Gastroesophageal sphincter (tissue), 4 donors: Measurements from ENCODE around the gene TMEM45A. TPM values are rescaled to one million over a fixed set of nuclear protein-coding genes. Genes with fewer than 3 reads are reported as not detected.
"Not testable (repeated sequence)": the region's sequence is repeated elsewhere in the genome, so short reads cannot be mapped to it uniquely, and the experiment has no call there.

Source experiments
- ATAC-seq: fragments of 150-250 bp; one replicate; pipeline ENCODE4 v1.9.1; 2016; ENCODE audit warnings: mild to moderate bottlenecking, moderate library complexity
- H3K27ac ChIP-seq, 4 donors: fragments of 200-600 bp; sonication (generic) in 3 of 4; 1 replicate in 3 of 4; 2 replicates in 1 of 4; pipeline ENCODE4 v1.5.1; 2016 to 2019
- H3K27me3 ChIP-seq: fragments of 200-600 bp; sonication (generic); one replicate; pipeline ENCODE4 v1.5.1; 2019
- H3K36me3 ChIP-seq, 2 donors: fragments of 200-600 bp; sonication (generic); one replicate each; pipeline ENCODE4 v1.5.1; 2019; ENCODE audit warnings: control low read depth in 1 of 2
- H3K4me1 ChIP-seq, 3 donors: fragments of 200-600 bp; sonication (generic); 1 replicate in 2 of 3; 2 replicates in 1 of 3; pipeline ENCODE4 v1.5.1; 2016 to 2019; ENCODE audit warnings: control low read depth in 2 of 3
- H3K4me3 ChIP-seq, 2 donors: fragments of 200-600 bp; sonication (generic); one replicate each; pipeline ENCODE4 v1.5.1; 2019; ENCODE audit warnings: mild to moderate bottlenecking in 1 of 2, moderate library complexity in 1 of 2
- H3K9me3 ChIP-seq, 3 donors: fragments of 200-600 bp; sonication (generic); one replicate each; pipeline ENCODE4 v1.5.1; 2017 to 2019; ENCODE audit warnings: control low read depth in 2 of 3
- EP300 ChIP-seq: sonication (generic); formaldehyde crosslinking; IDR thresholded peaks from one replicate; pipeline ENCODE4 v1.6.1; 2017; ENCODE audit warnings: antibody characterized with exemption, mild to moderate bottlenecking
- POLR2A ChIP-seq, 2 donors: fragments of 450-650 bp; IDR thresholded peaks; one replicate each; pipeline ENCODE4 v1.6.1; 2017; ENCODE audit warnings: antibody characterized with exemption in 2 of 2, mild to moderate bottlenecking in 2 of 2, moderate library complexity in 1 of 2
- POLR2AphosphoS5 ChIP-seq: sonication (generic); formaldehyde crosslinking; IDR thresholded peaks from one replicate; pipeline ENCODE4 v1.6.1; 2017; ENCODE audit warnings: antibody characterized with exemption
- WGBS, 2 donors: methylation state at CpG; one replicate each; pipeline ENCODE4 v1.1.5; 2018; ENCODE audit warnings: low coverage in 1 of 2; 5-methylcytosine and 5-hydroxymethylcytosine counted together
- total RNA-seq, 4 donors: library from RNA; depleted of rRNA; stranded (reverse); fragments of >200 nt; gene quantifications; one replicate each; pipeline ENCODE4 v1.1.0, GENCODE V29; 2016
- TF ChIP-seq, protein P1 (sequence below), 4 experiments: fragments of 200-600 bp in 2 of 4; fragments of 450-650 bp in 2 of 4; sonication (generic) in 1 of 4; IDR thresholded peaks; one replicate each; pipeline ENCODE4 v1.5.1; 2017 to 2019; ENCODE audit warnings: antibody characterized with exemption in 4 of 4, mild to moderate bottlenecking in 2 of 4, moderate library complexity in 2 of 4

Gene TMEM45A
- total RNA-seq, 4 donors from 2014 or later, result 8.9 to 18.4 (median 17.6) TPM

DNA sequence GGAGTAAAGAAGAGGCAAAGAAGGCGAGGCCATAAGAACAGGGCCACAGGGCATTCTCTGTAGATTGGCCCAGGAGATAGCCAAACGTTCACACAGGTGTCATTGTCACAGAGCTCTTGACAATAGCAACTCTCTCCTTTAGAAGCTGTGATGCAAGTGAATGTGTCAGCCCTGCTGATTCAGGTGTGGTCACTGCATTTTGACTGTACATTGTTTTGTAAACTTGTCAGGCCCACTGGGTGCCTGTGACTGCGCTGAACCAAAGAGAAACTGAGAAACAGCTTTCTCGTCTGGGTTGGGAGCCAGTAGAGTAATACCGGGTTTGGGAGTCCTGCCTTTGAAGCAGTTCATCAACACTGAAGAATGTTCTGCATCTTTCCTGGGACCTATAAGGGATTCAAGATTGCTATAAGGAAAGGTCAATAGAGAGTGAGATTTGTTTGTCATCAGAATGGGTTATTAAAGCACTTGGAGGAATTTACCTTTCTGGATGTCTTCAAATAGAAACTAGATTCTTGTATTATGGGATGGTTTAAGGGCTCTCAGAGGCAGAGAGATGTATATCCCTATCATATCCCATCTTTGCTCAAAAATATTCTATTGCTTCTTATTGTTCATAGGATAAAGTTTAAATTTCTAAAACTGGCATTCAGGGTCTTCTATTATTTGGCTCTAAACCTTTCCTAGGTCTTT, 45.4 kb downstream of the TMEM45A start:
- Histone ChIP-seq H3K9me3 (no peaks in the 10 kb centered on the region), H3K4me3 (no peak overlapping the region), H3K4me1 (no peaks in the 10 kb centered on the region), H3K27ac (no peak overlapping the region), H3K27me3 (no peaks in the 10 kb centered on the region), H3K36me3 (no peaks in the 10 kb centered on the region)
- no peak for ATAC-seq
- WGBS, 2 donors, result 91 to 95% methylated on average over 3 to 5 of the region's 5 CpGs
- no peak for TF ChIP-seq POLR2A (IDR thresholded peaks at IDR 0.05)
- TF ChIP-seq, protein P1, sequence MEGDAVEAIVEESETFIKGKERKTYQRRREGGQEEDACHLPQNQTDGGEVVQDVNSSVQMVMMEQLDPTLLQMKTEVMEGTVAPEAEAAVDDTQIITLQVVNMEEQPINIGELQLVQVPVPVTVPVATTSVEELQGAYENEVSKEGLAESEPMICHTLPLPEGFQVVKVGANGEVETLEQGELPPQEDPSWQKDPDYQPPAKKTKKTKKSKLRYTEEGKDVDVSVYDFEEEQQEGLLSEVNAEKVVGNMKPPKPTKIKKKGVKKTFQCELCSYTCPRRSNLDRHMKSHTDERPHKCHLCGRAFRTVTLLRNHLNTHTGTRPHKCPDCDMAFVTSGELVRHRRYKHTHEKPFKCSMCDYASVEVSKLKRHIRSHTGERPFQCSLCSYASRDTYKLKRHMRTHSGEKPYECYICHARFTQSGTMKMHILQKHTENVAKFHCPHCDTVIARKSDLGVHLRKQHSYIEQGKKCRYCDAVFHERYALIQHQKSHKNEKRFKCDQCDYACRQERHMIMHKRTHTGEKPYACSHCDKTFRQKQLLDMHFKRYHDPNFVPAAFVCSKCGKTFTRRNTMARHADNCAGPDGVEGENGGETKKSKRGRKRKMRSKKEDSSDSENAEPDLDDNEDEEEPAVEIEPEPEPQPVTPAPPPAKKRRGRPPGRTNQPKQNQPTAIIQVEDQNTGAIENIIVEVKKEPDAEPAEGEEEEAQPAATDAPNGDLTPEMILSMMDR (IDR thresholded peaks at IDR 0.05), result no peak
- no peak for TF ChIP-seq POLR2AphosphoS5
- TF ChIP-seq EP300, result no peak

DNA sequence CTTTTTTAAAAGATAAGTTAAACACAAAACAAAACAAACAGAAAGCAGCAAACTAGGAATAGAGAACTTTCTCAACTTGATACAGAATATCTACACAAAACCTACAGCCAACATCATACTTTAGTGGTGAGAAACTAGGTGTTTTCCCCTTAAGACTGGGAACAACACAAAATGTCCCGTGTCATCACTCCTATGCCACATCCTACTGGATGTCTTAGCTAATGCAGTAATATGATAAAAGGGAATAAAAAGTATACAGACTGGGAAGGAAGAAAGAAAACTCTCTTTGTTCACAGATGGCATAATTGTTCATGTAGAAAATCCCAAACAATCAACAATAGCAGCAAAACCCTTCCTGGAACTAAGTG, 45.9 kb downstream of the TMEM45A start:
- Histone ChIP-seq H3K27me3 (no peaks in the 10 kb centered on the region), H3K27ac (no peak overlapping the region), H3K4me1 (no peaks in the 10 kb centered on the region), H3K36me3 (no peaks in the 10 kb centered on the region), H3K9me3 (no peaks in the 10 kb centered on the region), H3K4me3 (no peak overlapping the region)
- WGBS, 2 donors, result 67% methylated on average over 1 of the region's 1 CpG; no CpG with 5 or more reads in 1 of the 2 donors
- TF ChIP-seq POLR2AphosphoS5 (no peak), POLR2A (IDR thresholded peaks at IDR 0.05) (no peak)
- no peak for ATAC-seq

DNA sequence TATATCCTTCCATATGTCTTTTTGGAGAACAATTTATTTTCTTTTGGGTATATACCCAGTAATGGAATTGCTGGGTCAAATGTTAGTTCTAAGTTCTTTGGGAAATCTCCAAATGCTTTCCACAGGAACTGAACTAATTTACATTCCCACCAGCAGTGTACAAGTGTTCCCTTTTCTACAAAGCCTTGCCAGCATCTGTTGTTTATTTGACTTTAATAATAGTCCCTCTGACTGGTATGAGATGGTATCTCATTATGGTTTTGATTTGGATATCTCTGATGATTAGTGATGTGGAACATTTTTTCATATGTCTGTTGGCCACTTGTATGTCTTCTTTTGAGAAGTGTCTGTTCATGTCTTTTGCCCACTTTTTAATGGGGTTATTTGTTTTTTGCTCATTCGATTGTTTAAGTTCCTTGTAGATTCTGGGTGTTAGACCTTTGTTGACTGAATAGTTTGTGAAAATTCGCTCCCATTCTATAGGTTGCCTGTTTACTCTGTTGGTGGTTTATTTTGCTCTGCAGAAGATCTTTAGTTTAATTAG, 48.4 kb downstream of the TMEM45A start:
- no peaks in the 10 kb centered on the region for H3K27me3 ChIP-seq
- no peaks in the 10 kb centered on the region for H3K9me3 ChIP-seq
- H3K27ac ChIP-seq, result no peak overlapping the region
- WGBS, 2 donors, result 88 to 100% methylated on average over 2 of the region's 2 CpGs
- no peak overlapping the region for H3K4me3 ChIP-seq
- H3K36me3 ChIP-seq, result no peaks in the 10 kb centered on the region
- TF ChIP-seq POLR2AphosphoS5 (no peak), POLR2A (IDR thresholded peaks at IDR 0.05) (no peak), EP300 (no peak)
- TF ChIP-seq, protein P1 (IDR thresholded peaks at IDR 0.05), result no peak
- no peaks in the 10 kb centered on the region for H3K4me1 ChIP-seq
- ATAC-seq, result no peak

DNA sequence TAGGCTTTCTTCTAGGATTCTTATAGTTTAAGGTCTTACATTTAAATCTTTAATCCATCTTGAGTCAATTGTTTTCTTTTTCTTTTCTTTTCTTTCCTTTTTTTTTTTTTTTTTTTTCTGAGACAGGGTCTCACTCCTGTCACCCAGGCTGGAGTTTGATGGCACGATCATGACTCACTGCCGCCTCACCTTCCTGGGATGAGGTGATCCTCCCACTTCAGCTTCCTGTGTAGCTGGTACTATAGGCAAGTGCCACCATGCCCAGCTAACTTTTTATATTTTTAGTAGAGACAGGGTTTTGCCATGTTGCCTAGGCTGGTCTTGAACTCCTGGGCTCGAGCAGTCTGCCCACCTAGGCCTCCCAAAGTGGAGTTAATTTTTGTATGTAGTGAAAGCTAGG, 49.0 kb downstream of the TMEM45A start:
- not testable (repeated sequence) for H3K27ac ChIP-seq, H3K4me1 ChIP-seq, H3K36me3 ChIP-seq, H3K4me3 ChIP-seq, H3K27me3 ChIP-seq, H3K9me3 ChIP-seq, ATAC-seq
- WGBS, 2 donors, result 93 to 100% methylated on average over 1 to 3 of the region's 3 CpGs

DNA sequence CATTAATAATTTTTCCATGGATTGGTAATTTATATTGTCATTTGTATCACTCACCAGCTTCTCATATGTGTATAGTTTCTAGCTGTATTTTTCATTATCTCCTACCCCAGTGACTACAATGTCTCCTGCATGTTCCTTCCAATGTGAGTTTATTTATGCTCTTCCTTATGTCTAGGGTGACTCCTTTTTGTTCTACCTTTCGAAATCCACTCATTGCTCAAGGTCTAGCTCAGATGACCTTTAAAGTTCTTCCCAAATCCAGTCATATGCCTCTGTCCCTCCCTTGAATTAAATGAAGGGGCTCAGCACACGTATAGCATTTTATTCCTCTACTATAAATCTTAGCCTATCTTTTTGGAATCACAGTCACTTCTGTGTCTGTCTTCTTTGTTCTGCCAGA, 53.0 kb downstream of the TMEM45A start:
- ATAC-seq, result no peak
- H3K4me3 ChIP-seq, result no peak overlapping the region

More for the DNA sequence above, 53.0 kb downstream of the TMEM45A start:
- H3K27ac ChIP-seq, result no peak overlapping the region
- H3K27me3 ChIP-seq, result no peaks in the 10 kb centered on the region
- H3K4me1 ChIP-seq, result no peaks in the 10 kb centered on the region
- no peak for TF ChIP-seq POLR2AphosphoS5
- TF ChIP-seq, protein P1 (IDR thresholded peaks at IDR 0.05), result no peak
- TF ChIP-seq EP300, result no peak
- TF ChIP-seq POLR2A (IDR thresholded peaks at IDR 0.05), result no peak
- no peaks in the 10 kb centered on the region for H3K9me3 ChIP-seq
- no peaks in the 10 kb centered on the region for H3K36me3 ChIP-seq
- 97 to 100% methylated on average over 2 of the region's 2 CpGs for WGBS, 2 donors
